GM21825 (cell line): ENCODE measurements around the gene ZEB1.
"Not testable (repeated sequence)": the region's sequence is repeated elsewhere in the genome, so short reads cannot be mapped to it uniquely, and the experiment has no call there.

Experiments
- ATAC-seq: cut with Tn5 transposase; IDR thresholded peaks from one replicate; pipeline ENCODE4 v1.9.1; 2021; ENCODE audit warnings: mild to moderate bottlenecking, moderate library complexity; ENCODE audit not compliant: unreplicated experiment

Gene ZEB1

DNA sequence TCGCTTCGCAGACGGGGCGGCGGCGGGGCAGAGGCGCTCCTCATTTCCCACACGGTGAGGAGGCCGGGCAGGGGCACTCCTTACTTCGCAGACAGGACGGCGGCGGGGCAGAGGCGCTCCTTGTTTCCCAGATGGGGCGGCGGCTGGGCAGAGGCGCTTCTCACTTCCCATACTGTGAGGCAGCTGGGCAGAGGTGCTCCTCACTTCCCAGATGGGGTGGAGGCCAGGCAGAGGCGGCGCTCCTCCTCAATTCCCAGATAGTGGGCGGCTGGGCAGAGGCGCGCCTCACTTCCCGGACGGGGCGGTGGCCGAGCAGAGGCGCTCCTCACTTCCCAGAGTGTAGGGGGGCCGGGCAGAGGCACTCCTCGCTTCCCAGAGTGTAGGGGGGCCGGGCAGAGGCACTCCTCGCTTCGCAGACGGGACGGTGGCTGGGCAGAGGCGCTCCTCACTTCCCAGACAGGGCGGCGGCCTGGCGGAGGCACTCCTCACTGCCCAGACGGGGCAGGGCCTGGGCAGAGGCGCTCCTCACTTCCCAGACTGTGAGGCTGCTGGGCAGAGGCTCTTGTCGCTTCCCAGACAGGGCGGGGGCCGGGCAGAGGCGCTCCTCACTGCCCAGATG, 43.1 kb downstream of the ZEB1 start:
- ATAC-seq = no peak

GRCh38 chr10:31363696-31364095, 44.7 kb downstream of the ZEB1 start:
- ATAC-seq = not testable (repeated sequence)

DNA sequence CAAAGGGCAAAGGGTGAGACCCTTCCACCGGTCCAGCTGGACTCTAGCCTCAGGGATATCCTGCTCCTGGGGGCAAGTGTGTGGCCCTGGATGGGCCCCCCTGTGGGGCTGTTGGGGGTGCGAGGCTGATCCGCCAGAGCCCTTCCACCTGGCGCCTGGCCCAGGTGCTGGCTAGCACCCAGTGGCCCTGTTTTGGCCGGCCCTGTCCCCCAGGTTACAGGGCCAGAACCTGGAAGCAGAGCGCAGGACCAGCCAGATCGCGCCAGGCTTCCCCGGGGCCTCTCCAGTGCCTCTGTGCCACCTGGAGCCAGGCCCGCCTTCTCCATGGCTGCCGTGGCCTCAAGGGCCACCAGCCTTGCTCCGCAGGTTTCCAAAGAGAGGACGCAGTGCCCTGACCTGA, 45.2 kb downstream of the ZEB1 start:
- not testable (repeated sequence) for ATAC-seq

DNA sequence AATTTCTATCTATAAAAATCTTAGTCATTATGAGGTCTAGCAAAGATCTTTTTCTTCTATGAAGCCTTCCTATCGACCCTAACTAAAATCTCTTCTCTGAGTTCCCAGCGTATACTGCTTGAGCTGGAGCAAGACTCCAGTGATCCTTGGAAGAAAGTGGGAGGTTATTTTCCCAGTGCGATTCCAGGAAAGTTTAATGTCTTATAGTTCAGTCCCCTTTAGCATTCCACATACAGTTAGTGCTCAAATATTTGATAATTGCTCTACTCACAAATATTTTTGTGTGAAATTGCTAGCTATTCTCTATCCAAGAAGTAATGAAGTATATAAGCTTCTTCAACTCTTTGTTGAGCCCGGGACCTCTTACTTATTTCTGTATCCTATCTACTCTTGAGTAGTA, 47.7 kb downstream of the ZEB1 start:
- ATAC-seq = no peak

GRCh38 chr10:31368724-31369123, 49.7 kb downstream of the ZEB1 start:
- ATAC-seq = no peak

DNA sequence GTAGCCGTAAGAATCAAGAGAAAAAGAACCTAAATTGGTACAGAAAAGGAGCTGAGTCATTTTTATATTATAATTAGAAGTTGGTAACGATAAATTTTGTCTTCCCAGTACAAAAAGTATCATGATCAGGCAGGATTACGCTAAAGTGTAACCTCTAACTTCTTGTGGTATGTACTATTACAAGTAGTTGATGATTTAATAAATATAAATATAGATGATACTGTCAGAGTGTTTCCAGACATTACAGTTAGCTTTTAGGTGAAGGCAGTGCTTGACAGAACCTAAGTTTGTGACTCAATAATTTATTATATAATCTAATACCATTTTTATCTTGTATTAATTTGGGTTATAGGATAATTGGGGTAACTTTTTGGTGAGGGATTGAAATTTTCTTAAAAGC, 53.4 kb downstream of the ZEB1 start:
- no peak for ATAC-seq

GRCh38 chr10:31374146-31374696, 55.2 kb downstream of the ZEB1 start:
- ATAC-seq = no peak

GRCh38 chr10:31381171-31381570, 62.2 kb downstream of the ZEB1 start:
- no peak for ATAC-seq

DNA sequence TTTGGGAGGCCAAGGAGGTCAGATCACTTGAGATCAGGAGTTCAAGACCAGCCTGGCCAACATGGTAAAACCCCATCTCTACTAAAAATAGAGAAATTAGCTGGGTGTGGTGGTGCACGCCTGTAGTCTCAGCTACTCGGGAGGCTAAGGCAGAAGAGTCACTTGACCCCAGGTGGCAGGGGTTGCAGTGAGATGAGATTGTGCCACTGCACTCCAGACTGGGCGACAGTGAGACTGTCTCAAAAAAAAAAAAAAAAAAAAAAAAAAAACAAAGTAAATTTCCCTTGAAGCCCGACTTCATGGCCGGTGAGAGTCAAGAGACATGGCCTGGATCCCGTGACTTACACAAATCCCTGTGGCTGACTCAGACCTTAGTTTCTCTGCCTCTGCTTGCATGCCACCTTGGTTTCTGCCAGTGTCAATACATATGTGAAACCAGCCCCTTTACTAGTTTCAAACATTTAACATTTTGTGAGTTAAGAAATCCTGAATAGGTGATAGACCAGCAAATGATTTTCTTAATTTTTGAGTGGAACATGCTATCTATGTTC, 62.8 kb downstream of the ZEB1 start:
- no peak for ATAC-seq

DNA sequence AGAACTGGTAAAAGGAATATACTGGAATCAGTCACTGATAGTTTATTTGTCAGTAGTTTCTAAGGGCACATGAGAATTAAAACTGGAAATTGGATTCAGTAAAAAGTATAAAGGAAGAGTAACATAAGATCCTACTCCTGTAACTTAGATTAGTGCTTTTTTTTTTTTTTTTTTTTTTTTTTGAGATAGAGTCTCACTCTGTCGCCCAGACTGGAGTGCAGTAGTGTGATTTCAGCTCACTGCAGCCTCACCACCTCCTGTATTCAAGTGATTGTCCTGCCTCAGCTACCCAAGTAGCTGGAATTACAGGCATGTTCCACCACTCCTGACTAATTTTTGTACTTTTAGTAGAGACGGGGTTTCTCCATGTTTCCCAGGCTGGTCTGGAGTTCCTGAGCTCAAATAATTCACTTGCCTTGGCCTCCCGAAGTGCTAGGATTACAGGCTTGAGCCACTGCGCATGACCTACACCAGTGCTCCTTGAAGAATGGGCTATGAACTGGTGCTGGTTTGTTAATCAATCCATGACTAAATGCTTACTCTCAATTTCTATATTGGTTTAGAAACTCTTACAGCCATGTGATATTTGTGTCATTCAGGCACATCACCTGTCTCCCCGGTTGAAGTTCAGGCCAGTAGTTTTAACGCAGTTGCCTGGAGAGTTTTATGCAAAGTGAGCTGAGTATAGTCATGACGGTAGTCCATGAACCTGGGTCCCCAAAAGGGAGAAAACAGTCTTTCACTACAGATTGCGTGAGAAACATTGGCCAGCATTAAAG, 65.0 kb downstream of the ZEB1 start:
- ATAC-seq = peak; percentile 95

- ATAC-seq = no peak
Observed at GRCh38 chr10:31384589-31384949, 65.6 kb downstream of the ZEB1 start.

GRCh38 chr10:31390804-31391203, 71.8 kb downstream of the ZEB1 start:
- ATAC-seq = no peak

- no peak for ATAC-seq
Observed at GRCh38 chr10:31393844-31394243, 74.8 kb downstream of the ZEB1 start.

DNA sequence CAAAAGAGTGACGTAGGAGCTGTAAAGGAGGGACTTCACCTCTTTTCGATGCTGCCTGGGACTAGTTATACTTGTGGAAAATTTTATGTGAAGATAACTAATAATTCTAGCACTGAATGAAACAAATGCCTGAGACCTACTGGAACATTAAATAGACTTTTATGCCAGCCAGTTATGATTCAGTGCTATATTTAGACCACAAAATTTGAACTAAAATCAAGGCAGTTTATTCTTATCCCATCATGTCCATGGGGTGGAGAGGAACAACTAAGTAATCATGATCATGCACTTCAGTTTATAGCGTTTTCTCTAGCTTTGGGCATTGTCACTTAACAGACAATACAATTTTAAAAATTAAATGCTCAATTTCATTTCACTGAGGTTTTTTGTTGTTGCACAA, 76.7 kb downstream of the ZEB1 start:
- ATAC-seq = no peak

DNA sequence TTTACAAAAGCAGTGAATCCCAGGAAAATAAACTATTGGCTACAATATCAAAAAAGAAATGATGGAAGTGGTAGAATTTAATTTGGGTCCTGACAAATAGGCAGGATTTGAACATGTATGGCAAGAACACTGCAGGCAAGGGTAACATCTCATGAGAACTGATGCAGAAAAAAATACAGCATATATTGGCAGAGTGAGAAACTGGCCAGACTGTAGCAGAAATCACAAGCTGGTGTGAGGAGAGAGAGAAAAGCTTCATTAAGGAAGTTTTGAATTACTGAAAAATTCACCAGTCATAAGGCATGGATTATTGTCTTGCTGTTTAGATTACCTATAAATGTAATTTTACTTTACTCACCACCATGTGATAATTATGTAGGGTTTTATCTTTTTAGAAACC, 77.4 kb downstream of the ZEB1 start:
- ATAC-seq = no peak

DNA sequence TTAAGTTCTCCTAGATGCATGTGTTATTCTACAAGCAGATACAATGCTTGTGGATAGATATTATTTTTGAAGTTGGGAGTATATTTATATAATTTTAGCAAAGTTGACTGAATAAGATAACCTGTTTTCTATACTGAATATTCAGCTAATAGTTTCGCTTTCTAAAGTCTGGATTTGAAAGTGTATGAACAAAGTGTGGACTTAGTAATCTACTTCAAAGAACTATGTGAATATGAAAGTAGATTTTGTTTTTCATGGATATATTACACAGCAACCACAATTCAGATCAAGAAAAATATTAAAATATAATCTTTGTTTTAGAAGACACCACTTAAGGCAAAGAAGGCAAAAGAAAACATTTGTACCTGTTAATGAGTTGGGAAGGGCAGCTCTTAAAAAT, 78.8 kb downstream of the ZEB1 start:
- ATAC-seq = no peak

DNA sequence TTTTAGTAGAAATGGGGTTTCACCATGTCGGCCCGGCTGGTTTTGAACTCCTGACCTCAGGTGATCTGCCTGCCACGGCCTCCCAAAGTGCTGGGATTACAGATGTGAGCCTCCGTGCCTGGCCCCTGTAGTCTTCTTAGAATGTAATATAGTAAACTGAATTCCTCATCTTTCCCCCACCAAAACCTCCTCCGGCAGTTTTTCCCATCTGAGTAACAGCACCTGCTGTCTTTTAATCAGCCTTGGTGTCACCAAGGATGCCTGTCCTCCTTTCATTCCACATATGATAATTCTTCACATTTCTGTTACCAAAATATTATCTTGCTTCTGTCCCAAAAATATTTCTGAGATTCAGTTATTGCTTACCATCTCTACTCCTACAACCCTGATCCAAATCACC, 80.2 kb downstream of the ZEB1 start:
- ATAC-seq = no peak

DNA sequence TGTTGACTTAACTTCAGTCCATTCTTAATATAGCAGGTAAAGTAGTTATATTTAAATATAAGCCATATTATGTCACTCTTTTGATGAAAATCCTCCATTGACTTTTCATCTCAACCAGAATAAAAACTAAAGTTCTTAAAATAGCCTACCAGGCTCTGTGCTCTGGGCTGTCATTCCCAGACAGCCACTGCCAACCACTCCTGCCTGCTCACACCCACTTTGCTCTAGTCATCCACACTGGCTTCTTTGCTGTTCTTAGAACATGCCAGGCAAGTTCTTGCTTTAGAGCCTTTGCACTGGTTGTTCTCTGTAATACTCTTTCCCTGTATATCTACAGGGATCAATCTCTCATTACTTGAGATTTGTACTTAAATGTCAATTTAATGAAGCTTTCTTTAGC, 80.6 kb downstream of the ZEB1 start:
- no peak for ATAC-seq

- no peak for ATAC-seq
Observed at GRCh38 chr10:31401287-31401686, 82.3 kb downstream of the ZEB1 start.

DNA sequence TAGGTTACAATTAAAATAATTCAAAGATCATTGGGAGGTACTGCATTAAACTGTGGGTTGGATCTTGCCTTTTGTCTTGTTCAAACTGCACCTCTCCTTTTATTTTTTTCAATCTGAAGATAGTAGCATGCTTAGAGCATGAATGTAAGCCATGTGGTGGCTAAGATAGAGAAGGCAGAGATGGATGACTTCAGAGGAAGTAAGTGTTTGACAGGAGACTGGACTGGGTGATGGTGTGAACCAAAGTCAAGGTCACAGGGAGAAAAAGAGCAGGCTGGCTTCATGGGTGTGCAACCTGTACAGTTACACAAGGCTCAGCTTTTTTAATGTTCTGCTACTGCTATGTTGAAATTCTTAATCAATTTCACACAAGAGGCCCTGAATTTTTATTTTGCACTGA, 85.6 kb downstream of the ZEB1 start:
- no peak for ATAC-seq

DNA sequence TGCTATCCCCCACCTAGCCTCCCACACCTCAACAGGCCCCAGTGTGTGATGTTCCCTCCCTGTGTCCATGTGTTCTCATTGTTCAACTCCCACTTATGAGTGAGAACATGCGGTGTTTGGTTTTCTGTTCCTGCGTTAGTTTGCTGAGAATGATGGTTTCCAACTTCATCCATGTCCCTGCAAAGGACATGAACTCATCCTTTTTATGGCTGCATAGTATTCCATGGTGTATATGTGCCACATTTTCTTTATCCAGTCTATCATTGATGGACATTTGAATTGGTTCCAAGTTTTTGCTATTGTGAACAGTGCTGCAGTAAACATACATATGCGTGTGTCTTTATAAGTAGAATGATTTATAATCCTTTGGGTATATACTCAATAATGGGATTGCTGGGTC, 86.8 kb downstream of the ZEB1 start:
- ATAC-seq = not testable (repeated sequence)

GRCh38 chr10:31412397-31412796, 93.4 kb downstream of the ZEB1 start:
- ATAC-seq = not testable (repeated sequence)
